ENCODE results near the gene BMP5.

The BMP5 gene

DNA sequence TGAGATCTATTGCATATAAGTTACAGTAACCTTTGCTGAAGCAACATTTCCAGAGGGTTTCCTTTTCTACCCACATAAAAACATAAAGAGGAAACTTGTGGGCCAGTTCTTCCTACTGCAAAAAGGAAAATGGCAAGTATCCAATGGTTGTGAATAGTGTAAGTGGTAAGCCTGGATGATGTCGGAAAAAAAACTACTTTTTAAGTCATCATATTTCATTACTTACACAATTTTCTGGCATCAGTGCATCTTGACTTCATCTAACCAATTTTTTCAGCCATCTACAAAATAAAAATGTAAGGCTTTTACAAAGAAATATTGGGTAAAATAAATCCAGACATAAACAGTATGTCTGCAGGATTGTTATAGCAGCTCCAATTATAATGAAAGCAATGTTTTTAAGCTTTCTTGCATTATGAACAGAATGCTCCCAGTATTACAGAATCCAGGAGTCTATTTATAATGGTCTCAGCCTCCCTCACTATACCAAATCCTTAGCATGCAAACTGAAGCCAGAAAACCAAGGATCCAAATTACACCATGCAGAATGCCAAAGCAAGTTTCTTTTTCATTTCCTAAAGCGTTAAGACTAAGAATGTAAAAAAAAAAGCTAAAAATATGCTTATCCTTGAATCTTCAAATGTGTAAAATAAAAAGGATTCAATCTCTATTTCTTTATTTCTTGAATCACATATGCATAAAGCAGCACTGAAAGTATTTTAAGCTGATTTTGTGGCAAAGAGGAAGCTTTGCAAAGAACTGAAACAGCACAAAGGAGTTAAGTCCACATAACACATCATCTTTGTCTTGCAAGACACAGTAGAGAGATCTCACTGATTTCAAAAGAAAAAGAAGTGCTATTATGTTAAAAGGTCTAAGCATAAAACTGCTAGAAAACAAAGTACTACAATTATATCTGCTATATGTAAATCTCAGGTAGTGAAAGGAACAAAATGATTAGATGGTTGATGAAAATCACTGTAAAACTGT, 169.6 kb downstream of the BMP5 start:
- no peak for DNase-seq

DNA sequence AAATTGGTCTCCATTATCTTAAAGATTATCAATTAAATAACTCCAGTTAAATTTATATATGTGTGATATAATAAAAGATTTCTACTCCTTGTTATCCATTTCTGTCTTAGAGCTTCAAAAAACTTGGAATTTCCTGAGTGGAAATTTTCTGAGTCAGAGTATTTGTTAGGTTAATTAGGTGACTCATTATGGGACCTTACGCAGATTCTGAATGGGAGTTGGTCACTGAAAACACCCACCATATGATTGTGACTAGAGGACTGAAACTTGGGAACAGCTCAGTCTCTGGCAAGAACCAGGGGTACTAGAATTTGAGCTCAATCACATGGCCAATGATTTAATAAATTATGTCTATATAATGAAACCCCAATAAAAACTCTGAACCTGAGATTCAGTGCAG, 171.0 kb downstream of the BMP5 start:
- no peak for DNase-seq
